ENCODE data around the gene NRXN3. TPM values are rescaled to one million over a fixed set of nuclear protein-coding genes. Genes with fewer than 3 reads are reported as not detected.

Gene NRXN3
- polyA plus RNA-seq, 1 donor (not counting 4 experiments of a cell fraction or from before 2014, with no cell fraction given), result 0.89 TPM

- DNase-seq (ENCODE audit: low read depth, low spot score), result no peak
Observed at GRCh38 chr14:79764323-79764722, 1594.2 kb downstream of the NRXN3 start.

DNA sequence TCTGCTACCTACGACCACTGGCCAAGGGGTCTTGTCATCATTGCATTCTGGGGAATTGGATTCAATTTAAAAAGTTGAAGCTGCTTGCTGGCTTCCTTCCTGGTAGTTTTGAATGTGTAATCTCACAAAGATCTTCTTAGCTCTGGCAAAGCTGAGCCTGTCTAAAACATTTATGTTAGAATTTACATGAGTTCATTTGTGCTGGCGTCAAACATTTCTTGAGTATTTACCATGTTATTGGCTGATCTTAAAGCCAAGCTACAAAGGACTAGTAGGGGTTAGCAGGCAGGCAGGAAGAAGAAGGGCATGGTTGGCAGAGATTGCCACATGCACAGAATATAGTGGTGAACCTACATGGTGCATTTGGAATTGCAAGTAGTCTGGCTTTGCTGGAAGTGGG lies 1596.3 kb downstream of the NRXN3 start:
- Histone ChIP-seq H3K27me3 (ENCODE audit: control insufficient read depth, extremely low read depth, insufficient read depth, low read length) (no peaks in the 10 kb centered on the region), H3K4me3 (ENCODE audit: control insufficient read depth in 2 of 3, extremely low read depth in 1 of 3, insufficient read depth in 2 of 3, low read depth in 1 of 3, low read length in 3 of 3) (no peak overlapping the region), H3K9ac (ENCODE audit: control insufficient read depth, extremely low read depth, insufficient read depth, low read length) (no peak overlapping the region), H3K9me3 (ENCODE audit: control insufficient read depth, low read depth, low read length) (no peaks in the 10 kb centered on the region), H3K9me1 (ENCODE audit: control insufficient read depth, extremely low read depth, insufficient read depth, low read length) (no peaks in the 10 kb centered on the region), H4K20me1 (ENCODE audit: control insufficient read depth, extremely low read depth, insufficient read depth, low read length) (no peaks in the 10 kb centered on the region), H3K27ac (ENCODE audit: control insufficient read depth, insufficient read depth, low read length) (no peak overlapping the region), H3K4me2 (ENCODE audit: control insufficient read depth, extremely low read depth, insufficient read depth, low read depth, low read length) (no peak overlapping the region), H2AFZ (ENCODE audit: control insufficient read depth, low read length) (no peak overlapping the region), H3K36me3 (ENCODE audit: control insufficient read depth in 2 of 2, extremely low read depth in 1 of 2, insufficient read depth in 2 of 2, low read length in 2 of 2) (no peaks in the 10 kb centered on the region), H3K4me1 (ENCODE audit: control insufficient read depth, extremely low read depth, insufficient read depth, low read length) (no peaks in the 10 kb centered on the region), H3K79me2 (ENCODE audit: control insufficient read depth, insufficient read depth, low read length) (no peaks in the 10 kb centered on the region)
- FAIRE-seq (no peak), DNase-seq (ENCODE audit: low read depth, low spot score) (no peak)
- dilution Hi-C loops (cut with MboI; ENCODE audit: extremely low pct_ligation_motif_present, low sequenced_read_pairs), result no loop called here
- TF ChIP-seq EZH2 (IDR thresholded peaks at IDR 0.05; ENCODE audit: low read length), result no peak
- TF ChIP-seq, protein P1, sequence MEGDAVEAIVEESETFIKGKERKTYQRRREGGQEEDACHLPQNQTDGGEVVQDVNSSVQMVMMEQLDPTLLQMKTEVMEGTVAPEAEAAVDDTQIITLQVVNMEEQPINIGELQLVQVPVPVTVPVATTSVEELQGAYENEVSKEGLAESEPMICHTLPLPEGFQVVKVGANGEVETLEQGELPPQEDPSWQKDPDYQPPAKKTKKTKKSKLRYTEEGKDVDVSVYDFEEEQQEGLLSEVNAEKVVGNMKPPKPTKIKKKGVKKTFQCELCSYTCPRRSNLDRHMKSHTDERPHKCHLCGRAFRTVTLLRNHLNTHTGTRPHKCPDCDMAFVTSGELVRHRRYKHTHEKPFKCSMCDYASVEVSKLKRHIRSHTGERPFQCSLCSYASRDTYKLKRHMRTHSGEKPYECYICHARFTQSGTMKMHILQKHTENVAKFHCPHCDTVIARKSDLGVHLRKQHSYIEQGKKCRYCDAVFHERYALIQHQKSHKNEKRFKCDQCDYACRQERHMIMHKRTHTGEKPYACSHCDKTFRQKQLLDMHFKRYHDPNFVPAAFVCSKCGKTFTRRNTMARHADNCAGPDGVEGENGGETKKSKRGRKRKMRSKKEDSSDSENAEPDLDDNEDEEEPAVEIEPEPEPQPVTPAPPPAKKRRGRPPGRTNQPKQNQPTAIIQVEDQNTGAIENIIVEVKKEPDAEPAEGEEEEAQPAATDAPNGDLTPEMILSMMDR (optimal IDR thresholded peaks at IDR 0.05 in 1 of 3, IDR thresholded peaks at IDR 0.05 in 1 of 3, conservative IDR thresholded peaks at IDR 0.05 in 1 of 3; ENCODE audit: extremely low read depth in 1 of 3, insufficient read depth in 2 of 3, low read length in 3 of 3), result no peak

More at GRCh38 chr14:79764323-79764722, 1594.2 kb downstream of the NRXN3 start:
- Histone ChIP-seq H3K4me2 (ENCODE audit: control insufficient read depth, extremely low read depth, insufficient read depth, low read depth, low read length) (no peak overlapping the region), H3K27me3 (ENCODE audit: control insufficient read depth, extremely low read depth, insufficient read depth, low read length) (no peaks in the 10 kb centered on the region), H3K36me3 (ENCODE audit: control insufficient read depth in 2 of 2, extremely low read depth in 1 of 2, insufficient read depth in 2 of 2, low read length in 2 of 2) (no peaks in the 10 kb centered on the region), H3K4me1 (ENCODE audit: control insufficient read depth, extremely low read depth, insufficient read depth, low read length) (no peaks in the 10 kb centered on the region), H4K20me1 (ENCODE audit: control insufficient read depth, extremely low read depth, insufficient read depth, low read length) (no peaks in the 10 kb centered on the region), H3K27ac (ENCODE audit: control insufficient read depth, insufficient read depth, low read length) (no peak overlapping the region), H3K9ac (ENCODE audit: control insufficient read depth, extremely low read depth, insufficient read depth, low read length) (no peak overlapping the region), H3K9me1 (ENCODE audit: control insufficient read depth, extremely low read depth, insufficient read depth, low read length) (no peaks in the 10 kb centered on the region), H2AFZ (ENCODE audit: control insufficient read depth, low read length) (no peak overlapping the region), H3K9me3 (ENCODE audit: control insufficient read depth, low read depth, low read length) (no peaks in the 10 kb centered on the region), H3K79me2 (ENCODE audit: control insufficient read depth, insufficient read depth, low read length) (no peaks in the 10 kb centered on the region), H3K4me3 (ENCODE audit: control insufficient read depth in 2 of 3, extremely low read depth in 1 of 3, insufficient read depth in 2 of 3, low read depth in 1 of 3, low read length in 3 of 3) (no peak overlapping the region)
- FAIRE-seq, result no peak
- no peak for TF ChIP-seq EZH2 (IDR thresholded peaks at IDR 0.05; ENCODE audit: low read length)
- TF ChIP-seq, protein P1 (optimal IDR thresholded peaks at IDR 0.05 in 1 of 3, IDR thresholded peaks at IDR 0.05 in 1 of 3, conservative IDR thresholded peaks at IDR 0.05 in 1 of 3; ENCODE audit: extremely low read depth in 1 of 3, insufficient read depth in 2 of 3, low read length in 3 of 3), result no peak
- dilution Hi-C loops (cut with MboI; ENCODE audit: extremely low pct_ligation_motif_present, low sequenced_read_pairs), result no loop called here
